ENCODE measurements around the gene ACSF2.
A peak's percentile ranks its signal among the peaks of the same experiment; 100 is the strongest.
"Not testable (repeated sequence)": the region's sequence is repeated elsewhere in the genome, so short reads cannot be mapped to it uniquely, and the experiment has no call there.

ACSF2 gene, protein sequence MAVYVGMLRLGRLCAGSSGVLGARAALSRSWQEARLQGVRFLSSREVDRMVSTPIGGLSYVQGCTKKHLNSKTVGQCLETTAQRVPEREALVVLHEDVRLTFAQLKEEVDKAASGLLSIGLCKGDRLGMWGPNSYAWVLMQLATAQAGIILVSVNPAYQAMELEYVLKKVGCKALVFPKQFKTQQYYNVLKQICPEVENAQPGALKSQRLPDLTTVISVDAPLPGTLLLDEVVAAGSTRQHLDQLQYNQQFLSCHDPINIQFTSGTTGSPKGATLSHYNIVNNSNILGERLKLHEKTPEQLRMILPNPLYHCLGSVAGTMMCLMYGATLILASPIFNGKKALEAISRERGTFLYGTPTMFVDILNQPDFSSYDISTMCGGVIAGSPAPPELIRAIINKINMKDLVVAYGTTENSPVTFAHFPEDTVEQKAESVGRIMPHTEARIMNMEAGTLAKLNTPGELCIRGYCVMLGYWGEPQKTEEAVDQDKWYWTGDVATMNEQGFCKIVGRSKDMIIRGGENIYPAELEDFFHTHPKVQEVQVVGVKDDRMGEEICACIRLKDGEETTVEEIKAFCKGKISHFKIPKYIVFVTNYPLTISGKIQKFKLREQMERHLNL

GRCh38 chr17:50425682-50426471 lies at the start of gene ACSF2:
TSS of gene ACSF2 (plus strand) at chr17:50426218. CDS start at chr17:50426262, 44 bp downstream.
- DNase-seq = peak; percentile 74

GRCh38 chr17:50379351-50380132 lies 46.5 kb upstream of the ACSF2 start:
- DNase-seq = no peak

GRCh38 chr17:50380369-50381259 lies 45.4 kb upstream of the ACSF2 start:
- no peak for DNase-seq

DNA sequence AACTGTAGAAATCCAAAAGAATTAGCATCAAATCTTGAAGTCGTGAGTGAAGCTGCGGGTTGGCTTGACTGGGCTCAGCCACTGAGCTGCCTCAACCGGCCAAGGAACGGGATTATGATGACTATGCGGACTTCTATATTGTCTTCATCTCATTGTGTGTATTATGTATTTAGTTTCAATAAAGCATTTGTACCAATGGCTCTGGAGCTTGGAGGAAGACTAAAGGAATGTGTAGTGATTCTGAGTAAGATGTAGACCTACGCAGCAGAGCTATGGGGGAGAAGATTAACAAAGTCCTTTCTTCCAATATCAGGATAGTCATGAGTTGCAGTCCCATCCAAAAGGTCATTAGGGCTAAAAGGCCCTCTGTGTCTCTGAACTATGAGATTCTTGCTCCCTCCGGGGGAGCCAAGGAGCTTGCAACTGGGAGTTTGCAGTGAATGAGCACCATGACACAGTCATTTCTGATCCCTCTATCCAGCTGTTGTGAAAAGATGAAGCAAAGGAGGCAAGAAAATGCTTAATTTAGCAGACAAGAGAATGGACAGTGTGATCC lies 44.7 kb upstream of the ACSF2 start:
- DNase-seq = no peak

DNA sequence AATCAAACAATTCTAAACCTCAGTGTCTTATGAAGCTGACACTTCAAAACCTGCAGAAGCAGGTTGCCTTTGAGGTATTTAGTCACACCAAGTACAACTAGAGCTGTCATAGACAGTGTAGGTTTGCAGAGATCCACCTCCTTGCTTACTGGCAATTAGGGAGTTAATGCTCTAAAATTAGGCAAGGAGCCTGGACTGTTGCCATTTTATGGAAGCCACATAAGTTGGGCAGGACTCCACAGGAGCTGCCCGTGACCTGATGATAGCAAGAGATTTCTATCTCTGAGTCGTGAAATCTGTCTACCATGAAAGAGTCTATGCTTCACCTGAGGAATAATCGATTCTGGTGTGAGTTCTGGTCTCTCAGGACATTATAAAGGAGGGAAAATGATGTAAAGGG lies 44.1 kb upstream of the ACSF2 start:
- DNase-seq = no peak

- DNase-seq = no peak
Measured at GRCh38 chr17:50382931-50383330, 43.1 kb upstream of the ACSF2 start.

DNA sequence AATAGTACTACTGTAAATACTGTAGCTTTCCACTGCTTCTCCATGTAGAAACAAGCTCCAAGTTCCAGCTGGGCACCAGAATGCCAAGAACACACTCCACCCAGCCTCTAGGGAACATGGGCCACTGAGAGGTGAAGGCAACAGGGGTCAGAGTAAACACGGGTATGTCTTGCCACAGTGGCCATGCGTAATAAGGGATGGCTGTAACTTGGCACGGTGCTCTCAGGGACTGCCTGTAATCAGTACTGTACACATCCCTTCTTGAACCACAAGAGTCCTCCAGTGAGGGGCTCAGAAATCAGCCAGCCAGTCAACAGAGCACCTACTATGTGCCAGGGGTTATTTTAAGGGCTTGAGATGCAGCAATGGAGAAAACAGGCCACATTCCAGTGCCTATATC lies 39.5 kb upstream of the ACSF2 start:
- DNase-seq = no peak

DNA sequence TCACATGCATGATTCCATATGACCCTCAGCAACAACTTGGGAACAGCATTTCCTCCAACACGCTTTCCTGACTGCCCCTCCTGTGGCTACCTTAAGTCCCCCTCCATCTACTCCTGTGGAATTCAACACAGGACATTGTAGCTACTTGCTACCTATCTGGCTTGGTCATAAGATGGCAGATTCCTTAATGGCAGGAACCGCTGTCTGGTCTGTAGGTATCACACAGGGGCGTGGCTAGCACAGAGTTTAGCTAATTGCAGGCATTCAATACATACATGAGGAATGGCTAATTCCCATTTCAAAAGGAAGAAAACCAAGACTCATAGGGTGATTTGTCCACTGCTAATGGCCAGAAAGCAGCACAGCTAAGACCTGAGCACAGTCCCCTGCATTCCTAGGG lies 37.3 kb upstream of the ACSF2 start:
- DNase-seq = no peak

GRCh38 chr17:50389534-50389933 lies 36.5 kb upstream of the ACSF2 start:
- no peak for DNase-seq

- no peak for DNase-seq
Measured at GRCh38 chr17:50392621-50393020, 33.4 kb upstream of the ACSF2 start.

- DNase-seq = no peak
Measured at GRCh38 chr17:50393700-50394099, 32.3 kb upstream of the ACSF2 start.

- DNase-seq = no peak
Measured at GRCh38 chr17:50394711-50395110, 31.3 kb upstream of the ACSF2 start.

- peak; percentile 23 for DNase-seq
Measured at GRCh38 chr17:50396261-50397110, 29.5 kb upstream of the ACSF2 start.

- peak; percentile 94 for DNase-seq
Measured at GRCh38 chr17:50397111-50397918, 28.7 kb upstream of the ACSF2 start, which contains the start of gene LRRC59. TSS of gene LRRC59 (minus strand) at chr17:50397523. CDS start at chr17:50397317, 206 bp downstream.

GRCh38 chr17:50397919-50398285 lies 28.1 kb upstream of the ACSF2 start:
- DNase-seq = no peak

GRCh38 chr17:50398672-50399071 lies 27.3 kb upstream of the ACSF2 start:
- DNase-seq = not testable (repeated sequence)

DNA sequence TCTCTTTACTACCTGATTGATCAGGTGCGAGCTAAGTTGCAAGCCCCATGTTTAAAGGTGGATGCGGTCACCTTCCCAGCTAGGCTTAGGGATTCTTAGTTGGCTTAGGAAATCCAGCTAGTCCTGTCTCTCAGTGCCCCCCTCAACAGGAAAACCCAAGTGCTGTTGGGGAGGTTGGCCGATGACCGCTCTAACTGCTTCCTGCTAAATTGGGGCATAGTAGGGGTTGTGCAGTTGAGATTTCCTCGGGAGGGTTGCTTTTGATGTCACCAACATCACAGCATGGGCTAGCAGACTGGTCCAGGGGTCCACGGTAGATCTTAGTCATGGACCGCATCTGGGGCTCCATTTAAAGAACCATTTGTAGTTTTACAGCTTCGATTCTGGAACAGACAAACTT lies 26.4 kb upstream of the ACSF2 start:
- DNase-seq = not testable (repeated sequence)

DNA sequence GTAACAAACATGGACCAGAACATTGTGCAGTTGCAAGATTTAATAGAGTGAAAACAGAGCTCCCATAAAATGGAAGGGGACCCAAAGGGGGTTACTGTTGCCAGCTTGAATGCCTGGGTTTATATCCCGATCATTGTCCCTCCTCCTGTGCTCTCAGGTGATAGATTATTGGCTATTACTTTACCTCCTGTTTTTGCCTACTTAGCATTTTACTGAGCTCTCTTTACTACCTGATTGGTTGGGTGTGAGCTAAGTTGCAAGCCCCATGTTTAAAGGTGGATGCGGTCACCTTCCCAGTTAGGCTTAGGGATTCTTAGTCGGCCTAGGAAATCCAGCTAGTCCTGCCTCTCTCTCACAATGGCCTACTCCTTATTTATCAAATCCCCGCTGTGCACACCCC lies 20.7 kb upstream of the ACSF2 start:
- DNase-seq = not testable (repeated sequence)

- DNase-seq = no peak
Measured at GRCh38 chr17:50406578-50406977, 19.4 kb upstream of the ACSF2 start.

DNA sequence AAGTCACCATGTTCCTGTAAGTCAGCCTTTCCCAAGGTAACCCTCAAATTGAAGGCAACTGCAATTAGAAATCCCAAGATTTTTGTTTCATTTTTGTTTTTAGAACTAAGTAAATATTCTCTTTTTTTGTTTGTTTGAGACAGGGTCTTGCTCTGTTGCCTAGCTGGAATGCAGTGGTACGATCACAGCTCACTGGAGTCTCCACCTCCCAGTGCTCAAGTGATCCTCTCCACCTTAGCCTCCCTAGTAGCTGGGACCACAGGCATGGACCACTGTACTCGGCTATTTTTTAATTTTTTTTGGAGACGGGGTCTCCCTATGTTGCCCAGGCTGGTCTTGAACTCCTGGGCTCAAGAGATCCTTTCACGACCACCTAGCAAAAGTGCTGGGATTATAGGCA lies 18.1 kb upstream of the ACSF2 start:
- no peak for DNase-seq
